ENCODE measurements around the gene ADAT1.

ADAT1 gene

DNA sequence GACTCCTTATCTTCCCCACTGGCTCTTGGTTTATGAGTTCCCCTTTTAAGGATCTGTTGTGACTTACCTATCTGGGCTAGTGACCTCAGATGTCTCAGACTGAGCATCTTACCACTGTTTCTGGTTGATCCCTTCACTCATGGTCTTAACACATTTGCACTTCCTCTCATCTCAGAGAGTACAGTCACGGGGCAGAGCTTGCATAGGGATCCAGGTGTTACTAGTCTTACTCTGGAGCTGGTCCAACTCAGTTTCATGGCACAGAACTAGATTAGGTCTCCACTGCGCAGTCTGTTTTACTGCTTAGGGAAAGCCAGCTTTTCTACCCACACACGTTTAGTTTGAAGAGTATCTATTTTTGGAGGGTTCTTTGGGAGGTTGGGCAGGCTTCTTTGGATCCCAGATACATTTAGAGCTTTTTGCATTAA, 46.7 kb downstream of the ADAT1 start:
- DNase-seq (ENCODE audit: low read depth in 2 of 2, low spot score in 1 of 2): no peak

DNA sequence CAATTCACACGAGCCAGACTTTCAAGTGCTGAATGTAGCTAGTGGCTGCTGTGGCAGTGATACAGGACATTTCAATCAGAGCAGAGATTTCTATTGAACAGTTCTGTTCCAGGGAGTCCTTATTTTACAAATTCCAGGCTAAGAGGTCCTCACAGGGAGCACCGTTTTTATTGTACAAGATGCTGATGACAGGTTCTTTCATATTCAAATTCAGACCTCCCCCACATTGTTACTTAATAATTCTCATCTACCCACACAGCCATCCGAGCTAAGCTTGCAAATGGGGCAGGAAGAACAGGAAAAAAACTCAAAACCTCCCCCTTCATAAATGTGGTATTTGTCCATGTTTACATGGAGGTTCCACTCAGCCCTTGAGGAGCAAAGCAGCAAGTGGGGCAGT, 47.1 kb downstream of the ADAT1 start:
- no peak for DNase-seq (ENCODE audit: low read depth in 2 of 2, low spot score in 1 of 2)

DNA sequence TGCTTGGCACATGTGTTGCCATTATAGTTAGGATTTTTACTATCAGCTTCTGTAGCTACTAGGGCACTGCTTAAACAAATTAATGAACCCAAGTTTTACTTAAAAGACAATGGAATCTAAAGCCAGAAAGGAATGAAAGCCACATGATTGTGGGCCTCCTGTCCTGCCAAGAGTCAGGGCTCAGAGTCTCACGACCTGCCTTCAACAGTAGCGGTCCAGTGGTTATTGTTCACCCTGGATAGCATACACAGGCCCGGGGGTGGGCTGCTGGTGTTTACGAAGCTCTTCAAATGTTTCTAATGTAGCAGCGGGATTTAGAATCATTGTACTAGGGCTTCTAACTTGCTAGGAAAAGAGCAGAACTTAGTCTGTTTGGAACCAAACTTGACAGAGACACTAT, 49.1 kb downstream of the ADAT1 start:
- no peak for DNase-seq (ENCODE audit: low read depth in 2 of 2, low spot score in 1 of 2)

DNA sequence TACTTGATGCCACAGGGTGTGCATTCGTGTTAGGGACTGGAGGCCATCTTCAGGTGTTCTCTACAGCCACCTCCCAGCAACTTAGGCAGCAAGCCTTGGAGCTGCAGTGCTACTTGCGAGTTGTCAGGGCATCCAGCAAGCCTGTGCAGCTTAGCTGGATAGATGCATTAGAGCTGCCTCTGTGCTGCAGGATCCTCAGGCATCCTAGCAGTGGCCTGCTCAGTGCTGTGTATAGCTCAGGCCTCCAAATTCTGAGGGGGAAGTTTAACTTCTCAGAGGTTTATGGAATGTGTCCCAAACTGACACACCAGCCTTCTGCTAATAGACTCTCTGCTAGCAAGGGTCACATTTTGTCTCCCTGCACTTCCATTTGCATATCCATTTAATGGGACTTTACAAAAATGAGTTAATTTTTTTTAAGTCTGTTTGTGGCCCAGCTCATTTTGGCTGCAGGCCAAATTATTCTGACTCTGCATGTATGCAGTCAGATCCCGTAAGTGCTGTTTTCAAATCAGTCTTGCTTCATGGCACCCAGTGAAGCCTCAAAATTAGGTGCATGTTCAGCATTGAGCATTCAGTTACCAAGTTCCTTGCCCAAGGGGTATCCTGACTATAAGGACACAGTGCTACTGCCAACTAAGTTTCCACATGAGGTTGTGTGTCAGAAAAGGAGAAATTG, 50.1 kb downstream of the ADAT1 start:
- DNase-seq (ENCODE audit: low read depth in 2 of 2, low spot score in 1 of 2): no peak

DNA sequence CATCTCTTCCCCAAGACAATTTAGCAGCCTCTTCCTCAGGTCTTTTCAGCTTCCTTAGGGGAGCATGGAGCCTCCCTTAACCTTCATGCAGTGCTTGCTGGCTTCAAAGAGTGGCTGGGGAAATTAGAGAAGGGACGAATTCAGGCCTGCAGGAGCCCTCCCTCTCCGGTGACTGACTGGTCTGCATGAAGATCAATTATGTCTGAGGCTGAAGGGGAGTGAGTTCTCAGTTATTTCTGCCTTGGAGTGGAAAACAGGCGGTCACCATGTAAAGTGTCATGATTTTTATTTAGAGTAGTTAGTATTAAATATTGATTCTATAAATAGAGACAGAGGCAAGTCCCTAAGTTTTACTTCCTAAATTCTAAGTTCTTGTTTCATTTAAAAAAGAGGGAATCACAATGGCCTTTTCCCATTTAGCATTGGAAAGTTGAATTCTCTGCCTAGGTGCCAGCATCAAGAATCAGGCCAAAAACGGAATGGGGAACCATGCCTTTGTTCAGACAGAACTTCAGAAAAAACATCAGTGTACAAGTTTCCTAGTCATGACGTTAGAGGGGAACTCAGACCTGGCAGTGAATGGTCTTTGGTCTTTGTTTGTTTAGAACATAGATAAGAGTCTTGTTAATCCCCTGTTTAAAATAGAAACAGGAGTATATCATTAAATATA, 52.5 kb downstream of the ADAT1 start:
- DNase-seq (ENCODE audit: low read depth in 2 of 2, low spot score in 1 of 2): no peak

DNA sequence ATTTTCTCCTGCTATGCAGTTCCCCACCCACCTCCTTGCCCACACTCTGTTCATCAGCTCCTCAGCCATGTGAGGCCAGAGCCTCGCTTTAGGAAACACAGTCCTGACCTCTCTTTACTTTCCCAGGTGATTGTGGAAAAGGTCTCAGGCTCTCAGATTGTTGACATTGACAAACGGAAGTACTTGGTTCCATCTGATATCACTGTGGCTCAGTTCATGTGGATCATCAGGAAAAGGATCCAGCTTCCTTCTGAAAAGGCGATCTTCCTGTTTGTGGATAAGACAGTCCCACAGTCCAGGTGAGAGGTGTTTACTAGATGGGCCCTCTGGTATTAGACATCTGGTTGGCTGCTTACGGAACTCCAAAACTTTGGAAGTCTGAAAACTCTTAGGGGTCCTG, 55.2 kb downstream of the ADAT1 start:
- no peak for DNase-seq (ENCODE audit: low read depth in 2 of 2, low spot score in 1 of 2)

DNA sequence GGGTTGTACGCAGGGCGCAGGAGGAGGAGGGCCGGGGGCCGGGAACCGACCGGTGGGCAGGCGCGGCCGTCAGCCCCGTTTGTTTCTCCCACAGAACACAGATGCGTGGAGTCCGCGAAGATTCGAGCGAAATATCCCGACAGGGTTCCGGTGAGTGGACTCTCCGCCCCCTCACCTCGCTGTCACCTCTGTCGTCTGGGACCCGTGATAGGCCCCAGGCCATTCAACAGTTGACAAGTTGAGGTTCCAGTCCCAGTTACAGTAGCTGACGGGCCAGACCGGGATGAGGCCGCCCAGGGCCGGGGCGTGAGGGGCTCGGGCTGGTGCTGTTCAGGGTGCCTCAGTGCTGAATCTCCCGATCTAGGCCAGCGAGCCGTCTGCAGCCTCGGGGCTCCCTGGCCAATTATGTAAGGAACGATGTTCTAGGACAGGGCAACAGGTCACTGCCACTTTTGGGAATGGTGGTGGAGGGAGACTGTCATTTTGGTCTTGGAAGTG, 56.3 kb downstream of the ADAT1 start:
- no peak for DNase-seq (ENCODE audit: low read depth in 2 of 2, low spot score in 1 of 2)

DNA sequence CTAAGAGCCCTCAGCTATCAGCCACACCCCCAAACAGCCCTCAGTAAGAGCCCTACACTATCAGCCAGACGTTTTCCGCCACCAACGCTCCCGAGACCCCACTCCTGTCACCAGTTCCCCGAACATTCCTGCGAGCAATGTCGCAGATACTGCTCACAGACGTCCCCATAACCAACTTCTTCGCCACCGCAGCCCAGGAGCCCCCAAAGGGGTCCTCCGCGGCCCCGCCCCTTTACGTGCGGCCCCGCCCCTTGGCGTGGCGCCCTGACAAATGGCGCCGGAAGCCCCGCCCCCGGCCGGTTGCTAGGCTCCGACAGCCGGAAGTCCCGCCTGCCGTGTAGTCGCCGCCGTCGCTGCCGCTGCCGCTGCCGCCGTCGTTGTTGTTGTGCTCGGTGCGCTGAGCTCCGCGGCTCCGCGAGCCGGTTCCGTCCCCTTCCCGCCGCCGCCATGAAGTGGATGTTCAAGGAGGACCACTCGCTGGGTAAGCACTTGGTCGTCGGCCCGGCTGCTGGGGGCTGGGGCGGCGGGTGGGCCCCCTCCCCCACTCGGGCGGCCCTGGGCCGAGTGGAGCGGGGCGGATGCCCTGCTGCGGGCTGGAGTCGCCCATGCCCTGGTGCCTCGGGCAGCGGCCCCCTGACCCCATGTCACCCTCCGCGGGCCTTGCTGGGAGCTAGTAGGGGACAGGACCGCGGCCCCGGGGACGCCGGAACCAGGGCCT, 56.9 kb downstream of the ADAT1 start, which contains the start of gene GABARAPL2:
TSS of gene GABARAPL2 (plus strand) at position 340 of the 718 bp plus-strand sequence. CDS start at position 448, 108 bp downstream.
- peak; percentile 76 to 80 for DNase-seq (ENCODE audit: low read depth in 2 of 2, low spot score in 1 of 2)

DNA sequence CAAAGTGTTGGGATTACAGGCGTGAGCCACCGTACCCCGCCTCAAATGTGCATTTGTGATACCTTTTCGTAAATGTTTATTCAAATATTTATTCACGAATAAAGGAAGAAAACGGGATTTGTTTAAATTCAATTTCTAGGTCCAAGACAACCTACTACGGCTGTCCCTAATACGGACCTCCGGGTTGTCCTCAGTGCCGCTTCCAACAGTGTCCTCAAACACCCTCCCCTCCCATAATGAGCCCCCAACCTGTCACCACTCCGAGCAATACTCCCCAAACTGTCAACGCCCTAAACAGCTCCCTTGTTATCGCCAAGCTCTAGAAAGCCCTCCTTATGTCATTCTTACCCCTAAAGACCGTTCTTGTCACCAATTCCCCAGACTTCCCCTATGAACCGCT, 57.4 kb downstream of the ADAT1 start:
- no peak for DNase-seq (ENCODE audit: low read depth in 2 of 2, low spot score in 1 of 2)

DNA sequence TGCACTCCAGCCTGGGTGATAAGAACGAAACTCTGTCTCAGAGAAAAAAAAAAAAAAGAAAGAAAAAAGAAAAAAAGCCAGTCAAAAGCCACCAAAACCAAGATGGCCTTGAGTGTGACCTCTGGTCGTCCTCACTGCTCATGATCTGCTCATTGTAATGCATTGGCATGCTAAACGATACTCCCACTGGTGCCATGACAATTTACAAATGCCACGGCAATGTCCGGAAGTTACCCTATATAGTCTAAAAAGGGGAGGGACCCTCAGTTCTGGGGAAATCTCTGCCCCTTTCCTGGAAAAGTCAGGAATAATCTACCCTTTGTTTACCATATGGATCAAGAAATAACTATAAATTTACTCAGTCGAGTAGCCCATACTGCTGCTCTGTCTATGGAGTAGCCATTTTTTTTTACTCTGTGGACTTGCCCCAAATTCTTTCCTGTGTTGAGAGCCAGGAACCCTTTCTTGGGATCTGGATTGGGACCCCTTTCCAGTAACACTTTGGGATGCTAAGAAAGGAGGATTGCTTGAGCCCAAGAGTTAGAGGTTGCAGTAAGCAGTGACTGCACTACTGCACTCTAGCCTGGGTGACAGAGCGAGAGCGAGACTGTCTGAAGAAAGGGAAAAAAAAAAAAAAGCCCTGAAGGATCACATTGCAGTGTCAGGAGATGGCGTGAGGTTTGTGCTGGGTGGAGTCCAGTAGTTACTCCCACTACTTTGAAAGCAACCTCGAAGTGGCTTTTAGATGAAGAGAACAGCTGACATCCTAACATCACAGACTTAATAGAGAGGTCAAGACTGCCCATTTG, 63.3 kb downstream of the ADAT1 start:
- DNase-seq (ENCODE audit: low read depth in 2 of 2, low spot score in 1 of 2): no peak

DNA sequence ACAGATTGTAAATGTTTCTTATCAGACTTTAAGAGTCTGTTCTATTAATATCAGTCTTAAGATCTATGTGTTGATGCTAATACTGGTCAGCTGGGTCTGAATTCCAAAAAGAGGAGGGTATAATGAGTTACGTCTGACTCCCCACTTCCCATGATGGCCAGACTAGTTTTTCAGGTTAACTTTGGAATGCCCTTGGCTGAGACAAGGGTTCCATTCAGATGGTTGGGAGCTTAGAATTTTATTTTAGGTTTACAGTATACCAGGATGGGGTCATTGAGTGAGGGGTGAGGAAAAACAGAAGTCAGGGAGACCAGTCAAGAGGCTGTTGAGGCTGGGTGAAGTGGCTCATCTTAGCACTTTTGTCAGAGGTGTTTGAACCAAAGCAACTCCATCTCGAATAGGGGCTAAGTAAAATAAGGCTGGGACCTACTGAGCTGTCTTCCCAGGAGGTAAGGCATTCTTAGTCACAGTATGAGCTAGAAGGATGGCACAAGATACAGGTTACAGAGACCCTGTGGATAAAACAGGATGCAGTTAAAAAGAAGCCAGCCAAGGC, 64.2 kb downstream of the ADAT1 start:
- DNase-seq (ENCODE audit: low read depth in 2 of 2, low spot score in 1 of 2): no peak

DNA sequence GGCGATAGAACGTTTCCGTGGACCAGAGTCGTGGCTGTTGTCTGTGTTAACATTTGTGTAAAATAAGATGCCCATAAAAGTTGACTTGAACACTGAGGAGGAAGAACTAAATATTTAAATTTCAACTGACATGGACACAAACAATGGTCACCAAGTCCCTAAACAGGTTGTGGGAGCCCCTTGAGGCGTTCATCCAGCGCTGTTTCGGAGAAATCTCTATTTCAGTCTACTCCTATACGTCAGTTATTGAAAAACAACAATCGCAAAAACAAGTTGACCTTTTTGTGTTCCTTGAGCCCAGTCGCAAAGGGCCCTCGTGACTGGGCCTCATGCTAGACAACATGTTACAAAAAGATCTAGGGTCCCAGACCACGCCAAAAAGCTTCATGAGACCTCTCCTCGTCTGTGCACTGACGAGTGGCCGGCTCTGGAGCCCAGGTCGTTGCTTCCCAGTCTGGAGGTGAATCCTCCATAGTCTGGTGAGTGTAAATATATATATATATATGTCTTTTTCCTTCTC, 66.6 kb downstream of the ADAT1 start:
- DNase-seq (ENCODE audit: low read depth in 2 of 2, low spot score in 1 of 2): no peak

DNA sequence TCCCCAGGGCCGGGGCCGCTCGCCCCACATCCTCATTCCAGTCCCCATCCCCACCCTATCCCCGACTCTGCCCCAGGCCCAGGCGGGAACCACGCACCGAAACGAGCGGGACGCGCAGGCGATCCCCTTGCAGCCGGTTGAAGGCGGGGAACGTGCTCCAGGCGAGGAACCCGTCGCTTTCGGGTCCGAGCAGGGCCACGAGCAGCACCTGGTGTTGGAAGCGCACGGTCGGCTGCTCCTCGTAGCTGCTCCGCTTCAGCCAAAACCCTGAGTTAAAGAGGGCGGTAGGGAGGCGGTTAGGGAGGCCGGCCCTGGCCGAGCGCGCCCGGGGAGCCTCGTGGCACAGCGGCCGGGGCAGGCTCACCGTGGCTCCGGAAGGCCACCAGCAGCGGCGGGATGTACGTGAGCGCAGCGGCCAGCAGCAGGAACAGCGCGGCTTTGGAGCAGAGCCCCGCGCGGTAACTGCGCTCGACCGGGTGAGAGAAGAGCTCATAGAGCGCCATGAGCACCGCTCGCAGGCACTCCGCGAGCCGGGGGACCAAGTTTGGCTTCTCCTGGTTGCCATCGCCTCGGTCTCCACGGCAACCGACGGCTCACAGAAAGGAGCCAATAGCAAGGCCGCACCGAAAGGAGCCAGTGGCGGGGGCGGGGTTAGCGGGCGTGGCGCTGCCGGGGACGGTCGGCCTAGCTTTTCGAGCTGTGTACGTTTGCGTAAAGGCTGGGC, 67.2 kb downstream of the ADAT1 start, which contains the start of gene TMEM231:
TSS of gene TMEM231 (minus strand) at position 546 of the 724 bp plus-strand sequence. CDS start at position 503, 43 bp downstream.
- DNase-seq (ENCODE audit: low read depth in 2 of 2, low spot score in 1 of 2): peak; percentile 93

DNA sequence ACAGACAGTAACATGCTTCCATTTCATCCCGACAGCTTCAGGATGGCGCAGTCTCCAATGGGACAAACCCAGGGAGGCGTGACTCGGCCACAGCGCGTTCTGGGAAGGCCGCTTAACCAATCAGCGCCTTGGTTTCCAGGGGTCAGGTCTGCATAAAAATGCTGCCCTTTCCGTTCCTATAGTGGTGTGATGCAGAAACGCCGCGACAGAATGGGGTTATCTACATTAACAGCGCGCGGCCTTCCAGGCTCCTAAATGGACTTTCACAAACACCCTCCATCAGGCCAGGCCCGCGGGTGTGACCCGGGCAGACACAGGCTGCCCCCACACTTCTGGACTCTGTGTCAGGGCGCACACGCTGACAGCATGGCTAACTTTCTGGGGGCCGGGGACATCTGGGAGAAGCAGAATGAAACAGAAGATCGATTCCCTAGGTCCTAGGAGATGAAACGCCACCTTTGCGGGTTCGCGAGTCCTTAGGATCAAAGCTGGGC, 67.8 kb downstream of the ADAT1 start:
- DNase-seq (ENCODE audit: low read depth in 2 of 2, low spot score in 1 of 2): no peak

DNA sequence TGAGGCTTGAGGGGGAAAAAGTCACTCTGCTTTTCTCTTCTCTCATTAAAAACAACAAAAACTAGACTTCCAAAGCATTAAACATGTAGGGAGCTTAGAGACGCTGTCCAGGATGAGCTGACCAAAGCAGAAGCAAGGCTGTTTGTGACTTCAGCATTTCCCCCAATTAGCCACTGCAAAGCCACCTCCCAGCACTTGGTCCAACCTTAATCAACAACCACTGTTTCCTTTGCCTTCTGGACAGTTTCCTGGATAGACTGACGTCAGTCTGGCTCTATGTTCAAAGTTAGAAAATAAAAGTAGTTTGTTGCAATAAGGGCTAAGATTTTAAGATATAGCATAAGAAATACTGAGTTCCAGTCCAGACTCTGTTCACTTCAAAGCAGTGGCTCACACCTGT, 70.1 kb downstream of the ADAT1 start:
- DNase-seq (ENCODE audit: low read depth in 2 of 2, low spot score in 1 of 2): no peak

DNA sequence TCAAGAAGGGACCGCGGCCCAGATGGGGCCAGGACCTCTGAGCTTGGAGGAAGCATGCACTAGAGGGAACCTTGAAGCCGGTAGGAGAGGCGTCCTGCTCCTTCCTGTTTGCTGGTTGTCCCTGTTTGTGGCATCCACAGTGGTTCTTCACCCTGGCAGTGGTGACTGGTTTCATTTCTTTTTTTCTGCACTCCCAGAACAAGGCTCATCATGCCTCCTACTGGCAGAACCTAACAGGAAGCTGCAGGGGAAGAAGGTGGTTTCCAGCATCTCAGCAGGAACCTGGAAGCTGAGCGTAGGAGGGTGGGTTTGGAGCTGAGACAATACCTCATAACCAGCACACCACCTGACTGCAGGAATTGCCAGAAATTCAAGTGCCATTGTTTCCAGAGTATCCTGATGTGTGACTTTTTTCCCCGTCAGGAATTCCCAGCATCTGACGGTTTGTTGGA, 72.8 kb downstream of the ADAT1 start:
- DNase-seq (ENCODE audit: low read depth in 2 of 2, low spot score in 1 of 2): no peak
